Ascending aorta (tissue), 2 donors: ENCODE results near the gene KLF3. TPM values are rescaled to one million over a fixed set of nuclear protein-coding genes. Genes with fewer than 3 reads are reported as not detected.

ENCODE experiments used
- DNase-seq, 2 donors: peaks; one replicate each; pipeline ENCODE4 v3.0.0-alpha.2; 2019; ENCODE audit warnings: low spot score in 2 of 2
- H3K27ac ChIP-seq, 2 donors: fragments of 200-600 bp; sonication (generic); one replicate each; pipeline ENCODE4 v1.5.1; 2016 to 2017; ENCODE audit warnings: mild to moderate bottlenecking in 1 of 2
- H3K27me3 ChIP-seq: fragments of 200-600 bp; sonication (generic); one replicate; pipeline ENCODE4 v1.5.1; 2017
- H3K36me3 ChIP-seq, 2 donors: fragments of 200-600 bp; sonication (generic); one replicate each; pipeline ENCODE4 v1.5.1; 2016
- H3K4me1 ChIP-seq, 2 donors: fragments of 200-600 bp; sonication (generic); one replicate each; pipeline ENCODE4 v1.5.1; 2016 to 2017; ENCODE audit warnings: mild to moderate bottlenecking in 1 of 2
- H3K4me3 ChIP-seq, 2 donors: fragments of 200-600 bp; sonication (generic); one replicate each; pipeline ENCODE4 v1.5.1; 2016 to 2017; ENCODE audit warnings: mild to moderate bottlenecking in 1 of 2
- H3K9me3 ChIP-seq, 2 donors: fragments of 200-600 bp; sonication (generic); one replicate each; pipeline ENCODE4 v1.5.1; 2016
- CTCF ChIP-seq, 3 experiments: fragments of 200-600 bp in 2 of 3; fragments of 450-650 bp in 1 of 3; sonication (generic) in 2 of 3; IDR thresholded peaks; one replicate each; pipeline ENCODE4 v1.5.1; 2016 to 2019; ENCODE audit warnings: antibody characterized with exemption in 3 of 3, mild to moderate bottlenecking in 1 of 3, moderate library complexity in 1 of 3
- intact Hi-C: fragments of 100-400 bp; cut with DNase I; formaldehyde crosslinking; loops from one replicate; pipeline ENCODE4 v1.15.1; 2023
- total RNA-seq: library from RNA; depleted of rRNA; stranded (reverse); fragments of >200 nt; gene quantifications from one replicate; pipeline ENCODE4 v1.1.0, GENCODE V29; 2016

The KLF3 gene
- total RNA-seq, 1 donor from 2014 or later, result 21.5 TPM

DNA sequence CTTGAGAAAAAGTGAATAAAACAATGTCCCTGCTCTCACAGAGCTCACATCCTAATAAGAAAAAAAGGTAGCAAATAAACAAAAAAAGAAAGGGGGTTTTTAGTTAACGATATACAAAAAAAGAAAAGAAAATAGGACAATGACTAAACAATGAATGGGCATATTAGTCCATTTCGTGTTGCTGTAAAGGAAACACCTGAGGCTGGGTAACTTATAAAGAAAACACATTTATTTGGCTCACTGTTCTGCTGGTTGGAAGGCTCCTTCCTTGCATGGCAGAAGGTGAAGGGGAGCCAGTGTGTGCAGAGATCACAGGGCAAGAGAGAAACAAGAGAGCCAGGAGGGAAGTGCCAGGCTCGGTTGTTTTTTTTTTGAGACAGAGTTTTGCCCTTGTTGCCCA is 4.7 kb upstream of the KLF3 start:
- H3K27me3 ChIP-seq, result no peaks in the 10 kb centered on the region
- H3K27ac ChIP-seq, result no peak overlapping the region
- TF ChIP-seq CTCF (IDR thresholded peaks at IDR 0.05), result no peak
- no peak for DNase-seq
- H3K4me3 ChIP-seq, result no peak overlapping the region
- no peaks in the 10 kb centered on the region for H3K36me3 ChIP-seq
- H3K4me1 ChIP-seq, result peaks cover 6 to 7% of the 10 kb centered on the region in 2 donors
- H3K9me3 ChIP-seq, result no peaks in the 10 kb centered on the region
- intact Hi-C loops, result loop anchor here (5.0 kb wide), 1 partner anchor 37 kb away; no protein-coding TSS in a partner anchor

DNA sequence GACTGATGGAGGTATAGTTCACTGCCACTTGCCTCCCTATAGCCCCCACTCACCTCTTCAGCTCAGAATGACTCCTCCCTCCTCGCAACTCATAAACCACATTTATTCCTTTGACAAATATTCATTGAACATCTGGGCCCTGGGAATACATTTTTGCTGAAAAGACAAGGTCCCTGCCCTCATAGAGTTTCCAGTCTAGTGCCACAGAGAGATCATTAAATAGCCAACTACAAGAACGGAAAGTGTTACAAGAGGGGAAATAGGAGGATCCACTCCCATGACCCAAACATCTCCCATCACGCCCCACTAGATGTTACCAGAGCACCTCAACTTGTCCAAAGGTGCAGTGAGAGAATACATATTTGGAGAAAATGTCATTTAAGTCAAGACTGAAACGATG is 3.2 kb upstream of the KLF3 start:
- Histone ChIP-seq H3K4me1 (peaks cover 6 to 7% of the 10 kb centered on the region in 2 donors), H3K27me3 (no peaks in the 10 kb centered on the region), H3K27ac (peak overlapping the region in 1 of 2 donors; percentile 21), H3K9me3 (no peaks in the 10 kb centered on the region), H3K4me3 (no peak overlapping the region), H3K36me3 (no peaks in the 10 kb centered on the region)
- DNase-seq, result no peak
- no peak for TF ChIP-seq CTCF (IDR thresholded peaks at IDR 0.05)
- intact Hi-C loops, result loop anchor here (5.0 to 10.0 kb wide), 6 partner anchors 206 to 796 kb away; partner anchors contain the start of genes FAM114A1, LIAS, RPL9 and TBC1D1

DNA sequence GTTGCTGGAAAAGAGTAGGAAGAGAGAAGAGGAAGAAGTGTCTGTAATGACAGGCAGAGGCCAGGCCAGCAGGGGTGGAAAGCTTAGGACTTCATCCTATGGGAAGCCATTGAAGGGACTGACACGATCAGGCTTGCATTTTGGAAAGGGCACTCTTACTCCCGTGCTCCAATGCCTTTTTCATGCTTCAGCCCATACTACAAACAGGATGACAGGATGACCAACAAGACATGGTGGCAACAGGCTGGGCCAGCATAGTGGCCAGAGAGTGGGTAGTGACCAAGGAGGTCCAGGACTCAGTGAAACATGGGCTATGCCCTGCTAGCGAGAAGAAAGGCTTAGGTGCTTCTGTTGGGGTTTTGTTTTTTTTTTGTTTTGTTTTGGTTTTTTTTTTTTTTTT is 2.6 kb upstream of the KLF3 start:
- no peaks in the 10 kb centered on the region for H3K27me3 ChIP-seq
- TF ChIP-seq CTCF (IDR thresholded peaks at IDR 0.05), result no peak
- no peak overlapping the region for H3K4me3 ChIP-seq
- DNase-seq, result no peak
- intact Hi-C loops, result loop anchor here (5.0 to 10.0 kb wide), 6 partner anchors 206 to 796 kb away; partner anchors contain the start of genes FAM114A1, LIAS, RPL9 and TBC1D1
- H3K4me1 ChIP-seq, result peaks cover 6 to 10% of the 10 kb centered on the region in 2 donors
- no peaks in the 10 kb centered on the region for H3K36me3 ChIP-seq
- H3K27ac ChIP-seq, result peak overlapping the region in 1 of 2 donors; percentile 21
- H3K9me3 ChIP-seq, result no peaks in the 10 kb centered on the region

DNA sequence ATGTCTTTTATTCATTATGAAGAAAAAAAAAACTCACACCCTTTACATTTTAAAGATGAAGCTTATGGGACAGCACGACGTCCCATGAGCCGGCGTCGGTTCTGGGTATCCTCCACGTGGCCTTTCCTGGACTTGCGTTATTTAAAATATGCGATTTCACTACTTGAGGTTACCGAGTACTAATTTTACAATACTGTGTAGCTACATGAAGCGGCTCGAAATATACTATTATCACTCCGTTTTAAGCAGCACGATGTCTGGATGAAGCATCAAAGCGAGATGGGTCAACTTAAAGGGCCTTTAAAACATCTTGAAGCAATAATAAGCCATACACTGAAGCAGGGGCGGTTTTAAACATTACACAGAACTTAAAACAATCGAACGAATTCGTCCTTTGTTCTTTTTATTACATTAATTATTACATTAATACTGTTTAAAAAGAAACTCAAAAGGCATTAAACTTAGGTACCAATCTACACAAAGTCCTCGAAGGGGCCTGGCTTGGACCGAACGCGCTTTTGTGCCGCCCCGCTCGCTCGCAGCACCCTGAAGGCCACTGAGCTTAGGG is 1.4 kb upstream of the KLF3 start:
- Histone ChIP-seq H3K4me3 (peak overlapping the region; percentile 83 to 99), H3K27ac (peak overlapping the region; percentile 96 to 99), H3K27me3 (no peaks in the 10 kb centered on the region), H3K36me3 (no peaks in the 10 kb centered on the region), H3K9me3 (no peaks in the 10 kb centered on the region), H3K4me1 (peaks cover 6 to 10% of the 10 kb centered on the region in 2 donors)
- no peak for TF ChIP-seq CTCF (IDR thresholded peaks at IDR 0.05)
- intact Hi-C loops, result loop anchor here (2.0 to 10.0 kb wide), 7 partner anchors 205 to 795 kb away; partner anchors contain the start of genes FAM114A1, LIAS, RPL9 and TBC1D1
- DNase-seq, result no peak

GRCh38 chr4:38663090-38663800 is 754 bp upstream of the KLF3 start:
- no peaks in the 10 kb centered on the region for H3K9me3 ChIP-seq
- TF ChIP-seq CTCF (IDR thresholded peaks at IDR 0.05), result peak in 1 of 3 experiments; percentile 11
- H3K27ac ChIP-seq, result peak overlapping the region; percentile 96 to 99
- intact Hi-C loops, result loop anchor here (2.0 to 10.0 kb wide), 7 partner anchors 204 to 794 kb away; partner anchors contain the start of genes FAM114A1, LIAS, RPL9 and TBC1D1
- peak overlapping the region; percentile 83 to 99 for H3K4me3 ChIP-seq
- no peaks in the 10 kb centered on the region for H3K36me3 ChIP-seq
- peaks cover 6 to 14% of the 10 kb centered on the region in 2 donors for H3K4me1 ChIP-seq
- no peaks in the 10 kb centered on the region for H3K27me3 ChIP-seq
- DNase-seq, result no peak
